ENCODE results near the gene RNF5.

Gene RNF5

GRCh38 chr6:32171234-32171633, 7.0 kb upstream of the RNF5 start:
- Histone ChIP-seq H3K79me2 (ENCODE audit: insufficient read depth, low read length) (peaks cover 12% of the 10 kb centered on the region; the same call in 1 of the 2 replicates), H3K4me2 (ENCODE audit: low read length) (no peak overlapping the region), H3F3A (ENCODE audit: insufficient read depth, low read length) (no peaks in the 10 kb centered on the region), H3K9me2 (ENCODE audit: low read depth, low read length) (no peaks in the 10 kb centered on the region), H3K36me3 (ENCODE audit: insufficient read depth, low read length) (peaks cover 37% of the 10 kb centered on the region; the same call in 1 of the 2 replicates), H3K27ac (ENCODE audit: low read depth, low read length, poor library complexity, severe bottlenecking) (no peak overlapping the region), H4K20me1 (ENCODE audit: insufficient read depth, low read length) (no peaks in the 10 kb centered on the region), H3K4me3 (ENCODE audit: low read depth, low read length, poor library complexity, severe bottlenecking) (no peak overlapping the region), H3K27me3 (ENCODE audit: insufficient read depth, low read length) (no peaks in the 10 kb centered on the region), H2AFZ (ENCODE audit: low read length) (no peak overlapping the region), H3K9ac (ENCODE audit: low read length) (no peak overlapping the region), H3K4me1 (ENCODE audit: insufficient read depth, low read length, severe bottlenecking) (peaks cover 52% of the 10 kb centered on the region), H3K9me3 (ENCODE audit: low read length) (no peaks in the 10 kb centered on the region)
- no peak for TF ChIP-seq CTCF (IDR thresholded peaks at IDR 0.05; ENCODE audit: low read length)
- no peak for TF ChIP-seq EZH2 (IDR thresholded peaks at IDR 0.05; ENCODE audit: borderline replicate concordance, low read length)

GRCh38 chr6:32173051-32173727, 5.0 kb upstream of the RNF5 start:
- no peak overlapping the region for H3K9ac ChIP-seq (ENCODE audit: low read length)

GRCh38 chr6:32174416-32174815, 3.8 kb upstream of the RNF5 start:
- H3K27ac ChIP-seq (ENCODE audit: low read depth, low read length, poor library complexity, severe bottlenecking): no peak overlapping the region
- no peaks in the 10 kb centered on the region for H4K20me1 ChIP-seq (ENCODE audit: insufficient read depth, low read length)
- no peak overlapping the region; the same call in 1 of the 2 replicates for H3K9ac ChIP-seq (ENCODE audit: low read length)
- peaks cover 17% of the 10 kb centered on the region; the same call in 1 of the 2 replicates for H3K36me3 ChIP-seq (ENCODE audit: insufficient read depth, low read length)
- H3K9me2 ChIP-seq (ENCODE audit: low read depth, low read length): no peaks in the 10 kb centered on the region
- peaks cover 53% of the 10 kb centered on the region for H3K4me1 ChIP-seq (ENCODE audit: insufficient read depth, low read length, severe bottlenecking)
- peak overlapping the region; percentile 91 for H3K4me3 ChIP-seq (ENCODE audit: low read depth, low read length, poor library complexity, severe bottlenecking)
- H2AFZ ChIP-seq (ENCODE audit: low read length): no peak overlapping the region
- H3K27me3 ChIP-seq (ENCODE audit: insufficient read depth, low read length): no peaks in the 10 kb centered on the region
- TF ChIP-seq EZH2 (IDR thresholded peaks at IDR 0.05; ENCODE audit: borderline replicate concordance, low read length) (no peak), CTCF (IDR thresholded peaks at IDR 0.05; ENCODE audit: low read length) (no peak)
- H3K9me3 ChIP-seq (ENCODE audit: low read length): no peaks in the 10 kb centered on the region
- peaks cover 12% of the 10 kb centered on the region; the same call in 1 of the 2 replicates for H3K79me2 ChIP-seq (ENCODE audit: insufficient read depth, low read length)
- peak overlapping the region; percentile 96 for H3K4me2 ChIP-seq (ENCODE audit: low read length)
- H3F3A ChIP-seq (ENCODE audit: insufficient read depth, low read length): no peaks in the 10 kb centered on the region

More at GRCh38 chr6:32173051-32173727, 5.0 kb upstream of the RNF5 start:
- Histone ChIP-seq H3K4me2 (ENCODE audit: low read length) (peak overlapping the region; percentile 14; the same call in 1 of the 2 replicates), H3F3A (ENCODE audit: insufficient read depth, low read length) (no peaks in the 10 kb centered on the region), H3K79me2 (ENCODE audit: insufficient read depth, low read length) (peaks cover 12% of the 10 kb centered on the region; the same call in 1 of the 2 replicates), H3K27me3 (ENCODE audit: insufficient read depth, low read length) (no peaks in the 10 kb centered on the region), H3K9me2 (ENCODE audit: low read depth, low read length) (no peaks in the 10 kb centered on the region), H4K20me1 (ENCODE audit: insufficient read depth, low read length) (no peaks in the 10 kb centered on the region), H3K36me3 (ENCODE audit: insufficient read depth, low read length) (peaks cover 28% of the 10 kb centered on the region; the same call in 1 of the 2 replicates), H3K27ac (ENCODE audit: low read depth, low read length, poor library complexity, severe bottlenecking) (no peak overlapping the region), H3K9me3 (ENCODE audit: low read length) (no peaks in the 10 kb centered on the region), H2AFZ (ENCODE audit: low read length) (no peak overlapping the region), H3K4me1 (ENCODE audit: insufficient read depth, low read length, severe bottlenecking) (peaks cover 47% of the 10 kb centered on the region), H3K4me3 (ENCODE audit: low read depth, low read length, poor library complexity, severe bottlenecking) (no peak overlapping the region)
- no peak for TF ChIP-seq CTCF (IDR thresholded peaks at IDR 0.05; ENCODE audit: low read length)
